HUDEP-2 (cell line): Measurements from ENCODE around the gene SH3RF2.
"Not testable (repeated sequence)": the region's sequence is repeated elsewhere in the genome, so short reads cannot be mapped to it uniquely, and the experiment has no call there.

Source experiments
- DNase-seq, 76 experiments: peaks; one replicate each; lab custom pipeline; 2025; ENCODE audit not compliant: unreplicated experiment in 76 of 76; lab: John Stamatoyannopoulos, UW

Gene SH3RF2

DNA sequence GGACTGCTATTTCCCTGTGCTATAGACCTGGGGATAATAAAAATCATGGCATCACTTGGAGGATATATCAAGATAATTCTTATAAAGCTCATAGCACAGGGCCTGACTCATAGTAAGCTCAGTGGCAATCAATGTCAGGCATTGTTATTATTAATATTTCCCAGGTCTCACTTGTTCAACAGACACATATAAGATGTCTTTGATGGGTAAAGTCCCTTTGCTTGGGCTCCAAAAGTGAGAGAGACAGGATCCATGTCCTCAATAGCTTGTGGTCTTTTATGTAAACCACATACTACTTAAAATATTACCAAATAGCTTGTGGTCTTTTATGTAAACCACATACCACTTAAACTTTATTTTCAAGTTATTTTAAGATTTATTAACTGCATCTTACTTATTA lies 11.2 kb downstream of the SH3RF2 start:
- no peak for DNase-seq

DNA sequence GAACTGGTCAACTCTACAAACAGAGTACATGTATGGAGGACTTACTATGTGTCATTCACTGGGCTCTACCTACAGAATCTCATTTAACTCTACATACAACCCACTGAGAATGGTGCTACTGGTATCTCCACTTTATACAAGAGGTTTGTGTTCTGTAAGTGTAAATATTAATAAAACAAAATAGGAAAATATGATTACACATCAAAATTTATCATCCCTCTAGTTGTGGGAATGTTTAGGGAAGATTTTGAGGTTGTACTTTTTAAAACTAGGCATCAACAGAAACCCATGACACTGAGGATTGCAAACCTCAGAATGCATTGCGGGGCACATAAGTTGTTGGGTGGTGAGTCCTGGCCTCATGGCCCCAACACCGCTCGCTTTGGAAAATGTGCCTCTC lies 11.7 kb downstream of the SH3RF2 start:
- DNase-seq, result no peak

DNA sequence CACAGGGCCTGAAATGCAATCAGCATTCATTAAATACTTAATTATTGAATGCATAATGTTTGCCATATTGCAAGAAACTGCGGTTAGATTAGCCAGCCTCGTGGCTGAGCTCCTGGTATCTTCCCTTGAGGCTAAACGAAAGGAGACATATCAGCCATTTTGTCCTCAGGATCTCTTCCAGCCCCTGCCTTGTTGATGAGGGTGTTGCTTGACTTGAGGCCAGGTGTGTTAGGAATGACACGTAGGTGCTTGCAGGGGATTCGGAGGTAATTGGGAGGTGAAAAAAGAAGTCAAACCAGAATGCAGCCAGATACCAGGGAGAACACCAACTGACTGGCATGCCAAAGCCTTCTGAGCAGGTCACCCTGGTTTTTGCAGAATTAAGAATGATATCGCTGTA lies 12.5 kb downstream of the SH3RF2 start:
- DNase-seq, result no peak

DNA sequence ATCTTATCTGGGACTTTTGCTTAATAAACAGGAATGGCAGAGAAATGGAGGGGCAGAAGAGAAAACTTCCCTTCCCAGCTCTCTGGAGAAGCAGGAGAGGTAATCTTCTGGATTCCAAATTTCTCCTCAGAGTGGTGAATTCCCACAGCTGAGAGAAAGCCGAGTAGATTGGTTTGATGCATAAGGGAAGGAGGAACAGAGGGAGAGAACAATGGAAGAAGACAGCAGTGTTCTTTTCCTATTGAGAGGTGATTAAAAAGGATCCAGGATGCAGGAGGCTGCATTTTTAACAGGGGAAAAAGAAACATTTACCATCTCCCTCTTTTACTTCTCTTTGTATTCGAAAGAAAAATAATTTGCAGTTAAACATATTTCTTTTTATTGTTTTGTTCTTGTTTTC lies 13.1 kb downstream of the SH3RF2 start:
- no peak for DNase-seq

DNA sequence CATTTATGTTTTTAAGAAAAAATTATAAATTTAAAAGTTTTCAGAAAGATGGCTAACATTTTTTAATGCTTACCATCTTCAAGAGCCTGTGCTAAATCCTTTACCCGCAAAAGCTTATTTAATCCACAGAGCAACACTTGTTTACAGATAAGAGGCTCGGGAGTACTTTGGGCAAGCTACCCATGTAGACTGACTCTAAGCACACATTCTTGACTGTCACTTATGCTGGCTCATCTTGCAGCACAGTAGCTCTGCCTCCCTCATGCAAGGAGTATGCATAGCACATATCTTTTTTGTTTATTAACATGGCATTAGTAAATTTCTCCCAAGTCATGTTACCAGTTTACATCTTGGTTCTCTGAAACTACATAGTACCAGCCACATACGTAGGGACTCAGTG lies 14.7 kb downstream of the SH3RF2 start:
- DNase-seq, result no peak

DNA sequence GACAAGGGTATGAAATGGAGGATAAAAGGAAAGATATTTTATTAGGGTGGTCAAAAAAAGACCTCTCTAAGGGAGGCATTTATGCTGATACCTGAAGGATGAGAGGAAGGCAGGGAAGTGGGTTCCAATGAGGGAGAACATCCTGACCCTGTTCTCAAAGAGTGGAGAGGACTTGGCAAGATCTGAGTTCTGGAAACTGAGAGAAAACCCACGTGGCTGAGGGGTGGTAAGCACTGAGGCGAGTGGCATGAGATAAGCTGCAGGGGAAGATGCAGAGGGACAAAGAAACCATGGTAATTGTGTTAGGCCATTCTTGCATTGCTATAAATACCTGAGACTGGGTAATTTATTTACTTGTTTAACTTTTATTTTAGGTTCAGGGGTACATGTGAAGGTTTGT lies 16.8 kb downstream of the SH3RF2 start:
- DNase-seq, result no peak

DNA sequence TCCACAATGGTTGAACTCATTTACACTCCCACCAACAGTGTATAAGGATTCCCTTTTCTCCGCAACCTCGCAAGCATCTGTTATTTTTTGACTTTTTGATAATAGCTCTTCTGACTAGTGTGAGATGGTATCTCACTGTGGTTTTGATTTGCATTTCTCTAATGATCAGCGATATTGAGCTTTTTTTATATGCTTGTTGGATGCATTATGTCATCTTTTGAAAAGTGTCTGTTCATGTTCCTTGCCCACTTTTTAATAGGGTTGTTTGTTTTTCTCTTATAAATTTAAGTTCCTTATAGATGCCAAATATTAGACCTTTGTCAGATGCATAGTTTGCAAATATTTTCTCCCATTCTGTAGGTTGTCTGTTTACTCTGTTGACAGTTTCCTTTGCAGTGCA lies 17.8 kb downstream of the SH3RF2 start:
- not testable (repeated sequence) for DNase-seq

DNA sequence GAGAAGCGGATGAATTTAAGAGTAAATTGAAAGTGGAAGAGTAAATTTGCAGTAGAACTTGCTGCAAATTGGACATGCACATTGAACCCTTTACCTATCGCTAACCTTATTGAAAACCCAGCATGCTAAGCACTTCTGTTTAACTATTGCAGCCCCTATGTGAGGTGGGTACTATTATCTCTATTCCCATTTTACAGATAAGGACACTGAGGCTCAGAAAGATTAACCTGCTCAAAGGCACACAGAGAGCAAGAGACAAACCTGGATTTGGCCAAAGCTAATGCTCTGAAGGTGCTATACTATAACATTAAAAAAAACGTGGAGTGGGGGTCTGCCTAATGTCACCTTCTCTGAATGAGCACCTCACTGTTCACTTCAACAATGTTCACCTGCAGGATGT lies 21.0 kb downstream of the SH3RF2 start:
- no peak for DNase-seq

DNA sequence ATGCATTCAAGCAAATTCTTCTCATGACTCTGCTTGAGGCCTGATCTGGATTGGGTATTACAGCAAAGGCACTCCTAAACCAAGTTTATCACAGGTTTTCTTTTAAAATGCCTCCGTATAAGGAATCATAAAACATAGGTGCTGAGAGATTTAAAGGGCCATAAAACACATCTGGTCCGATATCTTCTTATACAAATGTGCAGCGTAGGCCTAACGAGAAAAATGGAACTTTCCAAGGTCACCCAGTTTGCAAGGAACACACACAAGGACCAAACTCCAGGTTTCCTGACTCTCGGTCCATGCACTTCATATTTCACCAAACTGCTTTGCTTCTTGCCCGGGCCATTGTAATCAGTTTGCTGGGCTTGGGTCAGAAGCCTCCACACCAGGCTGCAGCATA lies 22.1 kb downstream of the SH3RF2 start:
- no peak for DNase-seq

DNA sequence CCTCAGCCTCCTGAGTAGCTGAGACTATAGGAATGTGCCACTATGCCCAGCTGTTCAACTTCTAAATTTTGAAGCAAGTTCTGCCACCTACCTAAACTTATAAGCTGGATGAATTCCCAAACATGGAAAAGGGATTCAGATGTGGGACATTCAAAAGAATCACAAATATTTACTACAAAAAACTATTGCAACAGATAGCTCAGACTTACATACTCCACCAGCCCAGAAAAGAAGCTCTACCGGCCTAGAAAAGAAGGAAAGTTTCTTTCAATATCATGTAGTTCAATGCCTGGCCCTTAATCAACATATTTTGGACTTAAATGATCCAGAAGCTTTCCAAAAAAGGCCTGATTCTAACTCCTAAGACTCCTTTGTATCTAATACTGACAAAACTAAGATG lies 23.8 kb downstream of the SH3RF2 start:
- no peak for DNase-seq

DNA sequence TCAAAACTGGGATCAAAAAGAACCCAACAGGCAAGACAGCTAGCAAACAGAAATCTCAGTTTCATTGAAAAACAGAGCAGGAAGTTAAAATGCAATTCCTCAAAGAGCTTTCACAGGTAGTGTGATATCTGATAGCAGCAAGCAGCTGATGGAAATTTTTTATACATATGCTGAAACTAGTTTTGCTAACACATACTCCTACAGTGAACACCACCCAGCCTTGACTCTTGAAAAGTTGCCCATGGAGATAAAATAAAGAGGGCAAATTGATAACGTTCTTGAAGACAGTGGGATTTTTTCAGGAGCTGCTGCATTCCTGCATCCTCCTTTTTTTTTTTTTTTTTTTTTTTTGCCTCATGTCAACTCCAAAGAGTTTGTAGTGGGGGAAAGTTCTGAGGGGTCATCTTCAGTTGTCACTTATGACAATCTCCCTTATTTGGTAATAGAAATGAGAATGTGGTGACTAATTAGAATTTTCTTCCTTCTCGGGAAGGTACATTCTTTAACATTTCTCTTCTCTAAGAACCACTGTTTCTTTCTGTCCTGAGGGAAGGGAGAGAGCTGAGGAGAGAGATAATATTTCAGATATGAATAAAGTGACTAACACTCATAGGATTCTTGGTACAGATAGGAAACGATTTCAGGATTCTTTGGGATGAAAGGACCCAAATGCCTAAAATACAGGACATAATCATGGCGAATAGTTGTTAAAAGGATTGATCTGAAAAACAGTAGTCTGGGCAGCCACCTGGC lies 24.6 kb downstream of the SH3RF2 start:
- no peak for DNase-seq

DNA sequence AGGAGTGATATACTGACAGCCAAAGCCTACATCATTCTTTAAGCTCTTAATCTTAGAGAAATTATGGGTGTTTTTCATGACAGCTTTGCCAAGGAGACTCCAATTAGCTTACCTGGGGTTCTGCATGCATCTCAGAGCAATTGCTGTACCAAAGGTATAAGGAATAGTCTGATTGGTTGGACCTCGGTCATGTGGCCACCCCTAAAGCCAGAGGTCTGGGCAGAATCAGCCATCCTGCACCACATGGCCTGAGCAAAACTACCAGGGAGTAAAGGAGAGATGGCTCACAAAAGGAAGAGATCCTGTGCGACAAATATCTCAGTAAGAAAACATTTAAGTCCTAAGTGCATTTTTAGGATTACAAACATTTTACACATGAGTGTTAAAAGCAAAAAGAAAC lies 25.6 kb downstream of the SH3RF2 start:
- DNase-seq, result no peak

DNA sequence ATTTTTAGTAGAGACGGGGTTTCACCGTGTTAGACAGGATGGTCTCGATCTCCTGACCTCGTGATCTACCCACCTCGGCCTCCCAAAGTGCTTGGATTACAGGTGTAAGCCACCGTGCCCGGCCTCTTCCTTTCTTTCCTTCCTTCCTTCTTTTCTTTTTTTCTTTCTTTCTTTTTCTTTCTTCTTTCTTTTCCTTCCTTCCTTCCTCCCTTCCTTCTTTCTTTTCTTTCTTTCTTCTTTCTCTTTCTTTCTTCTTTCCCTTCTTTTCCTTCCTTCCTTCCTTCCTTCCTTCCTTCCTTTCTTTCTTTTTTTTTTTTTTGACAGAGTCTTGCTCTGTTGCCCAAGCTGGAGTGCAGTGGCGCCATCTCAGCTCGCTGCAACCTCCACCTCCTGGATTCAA lies 27.6 kb downstream of the SH3RF2 start:
- DNase-seq, result not testable (repeated sequence)

DNA sequence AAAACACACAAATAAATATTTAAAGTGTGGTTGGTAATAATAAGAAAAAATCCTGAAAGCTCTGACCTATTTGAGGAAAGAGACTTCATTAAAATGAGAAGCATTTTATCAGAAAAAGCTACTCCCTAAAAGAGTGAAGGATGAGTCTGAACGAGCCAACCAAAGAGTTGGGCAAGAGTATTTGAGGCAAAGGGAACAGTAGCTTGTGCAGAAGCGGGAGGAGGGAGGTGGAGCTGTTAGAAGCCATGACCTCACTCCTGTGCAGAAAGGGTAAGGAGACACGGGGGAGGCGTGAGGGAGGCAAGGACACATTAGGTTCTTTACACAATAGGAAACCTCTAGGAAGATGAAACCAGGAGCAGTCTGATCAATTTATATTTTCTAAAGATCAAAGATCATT lies 29.4 kb downstream of the SH3RF2 start:
- DNase-seq, result no peak

DNA sequence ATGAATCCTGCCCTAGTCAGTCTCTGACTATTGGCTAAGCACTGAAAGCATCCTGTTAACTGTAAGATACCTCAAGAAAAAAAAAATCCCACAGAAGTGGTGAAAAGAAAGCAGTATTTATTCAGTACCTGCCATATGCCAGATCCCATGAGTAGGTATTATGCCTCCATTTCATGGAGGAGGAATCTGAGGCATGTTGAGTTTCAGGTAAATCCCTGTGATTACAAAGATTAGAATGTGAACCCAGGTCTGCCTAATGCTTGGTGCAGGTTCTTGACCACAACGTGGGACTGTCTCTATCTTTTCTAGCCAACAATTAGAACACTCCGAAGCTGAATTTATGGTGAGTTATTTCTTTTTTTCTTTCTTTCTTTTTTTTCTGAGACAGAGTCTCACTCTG lies 30.9 kb downstream of the SH3RF2 start:
- no peak for DNase-seq

DNA sequence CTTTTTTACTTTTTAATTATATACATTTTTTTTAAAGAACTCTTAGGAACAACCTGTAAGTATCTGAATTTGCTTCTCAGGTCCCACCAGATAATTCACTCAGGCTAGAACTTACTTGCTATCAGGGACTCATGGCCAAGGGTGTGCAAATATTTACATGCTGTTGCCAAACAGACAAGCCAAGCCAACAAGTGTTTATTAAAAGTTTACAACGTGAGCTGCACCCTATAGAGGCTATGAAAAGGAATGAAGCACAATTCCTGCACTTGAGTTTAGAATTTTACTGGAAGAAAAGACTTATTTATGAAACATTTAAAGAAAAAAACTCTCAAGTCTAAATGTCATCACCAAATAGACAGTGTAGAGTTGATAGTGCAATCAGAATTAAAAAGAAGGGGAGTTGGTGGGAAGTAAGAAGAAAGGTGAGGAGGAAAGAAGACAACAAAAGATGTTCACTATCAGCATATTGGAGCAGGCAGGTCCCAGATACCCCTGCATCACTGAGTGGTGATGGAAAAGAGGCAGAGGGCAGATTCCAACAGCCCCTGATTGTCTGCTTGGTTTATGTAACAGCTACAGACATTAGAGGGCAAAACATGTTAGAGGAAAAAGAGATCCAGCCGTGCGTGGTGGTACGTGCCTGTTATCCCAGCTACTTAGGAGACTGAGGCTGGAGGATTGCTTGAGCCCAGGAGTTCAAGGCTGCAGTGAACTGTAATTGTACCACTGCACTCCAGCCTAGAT lies 32.8 kb downstream of the SH3RF2 start:
- DNase-seq, result no peak

DNA sequence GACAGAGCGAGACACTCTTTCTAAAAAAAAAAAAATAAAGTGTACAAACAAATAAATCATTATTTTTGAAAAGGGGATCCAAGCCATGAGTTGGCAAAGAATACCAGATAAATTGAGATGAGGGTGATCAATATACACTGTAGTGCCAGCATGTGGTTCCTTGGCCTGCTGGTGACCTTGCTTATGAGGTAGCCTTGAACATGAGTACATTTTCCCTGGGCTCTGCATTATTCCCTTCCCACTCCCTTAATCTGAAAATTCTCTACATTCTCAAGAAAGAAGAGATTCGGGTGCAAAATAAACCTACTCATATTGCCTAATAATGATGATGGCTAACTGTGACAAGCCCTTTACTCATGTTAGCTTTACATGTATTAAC lies 33.3 kb downstream of the SH3RF2 start:
- no peak for DNase-seq

DNA sequence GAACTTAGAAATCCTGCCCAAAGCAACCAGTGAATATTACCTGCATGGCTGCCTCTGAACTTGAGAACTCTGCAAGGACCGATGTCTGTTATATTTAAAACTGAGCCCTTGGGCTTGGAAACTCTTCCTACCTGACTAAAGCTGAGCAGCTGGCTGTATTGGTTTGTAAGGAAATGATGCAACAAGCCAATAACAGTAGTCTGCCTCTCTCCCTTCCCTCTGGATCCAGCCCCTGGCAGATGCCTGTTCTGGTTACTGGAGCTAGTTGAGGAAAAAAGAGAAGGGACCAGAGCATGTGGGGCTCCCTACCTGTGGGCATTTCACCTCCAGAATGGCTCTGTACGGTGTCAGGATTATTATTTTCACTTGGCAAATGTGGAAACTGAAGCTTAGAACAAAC lies 34.7 kb downstream of the SH3RF2 start:
- DNase-seq, result no peak

DNA sequence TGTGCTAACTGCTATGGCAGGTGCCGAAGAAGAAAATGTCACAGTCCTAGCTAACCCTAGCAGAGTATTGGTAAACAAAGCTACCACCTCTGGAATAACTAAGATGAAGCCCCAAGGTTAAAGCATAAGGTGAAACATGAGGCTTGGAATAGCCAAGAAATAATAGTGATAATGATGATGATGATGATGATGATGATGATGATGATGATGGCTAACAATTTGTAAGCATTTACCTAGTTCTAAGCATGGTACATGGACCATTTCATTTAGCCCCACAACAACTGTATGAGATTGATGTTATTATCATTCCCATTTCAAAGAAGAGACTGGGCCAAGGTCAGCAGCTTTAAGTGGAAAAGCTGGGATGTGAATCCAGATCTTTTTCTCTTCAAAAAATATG lies 35.3 kb downstream of the SH3RF2 start:
- no peak for DNase-seq

DNA sequence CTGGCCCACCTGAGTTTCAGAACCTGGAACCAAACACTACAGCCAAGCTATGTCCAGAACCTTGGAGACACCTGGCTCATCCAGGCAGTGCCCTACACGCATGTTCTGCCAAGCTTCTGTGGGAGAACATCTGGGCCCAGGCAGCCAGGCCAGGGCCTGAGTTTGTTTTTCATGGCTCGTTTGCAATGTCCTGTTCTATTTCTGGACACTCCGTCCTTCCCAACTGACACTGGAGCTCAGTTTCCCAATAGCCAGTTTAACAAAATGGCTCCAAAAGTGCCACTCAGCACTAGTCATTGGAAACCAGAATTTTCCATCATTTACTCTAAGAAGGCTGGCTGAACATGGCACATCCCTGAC lies 38.6 kb downstream of the SH3RF2 start:
- no peak for DNase-seq

DNA sequence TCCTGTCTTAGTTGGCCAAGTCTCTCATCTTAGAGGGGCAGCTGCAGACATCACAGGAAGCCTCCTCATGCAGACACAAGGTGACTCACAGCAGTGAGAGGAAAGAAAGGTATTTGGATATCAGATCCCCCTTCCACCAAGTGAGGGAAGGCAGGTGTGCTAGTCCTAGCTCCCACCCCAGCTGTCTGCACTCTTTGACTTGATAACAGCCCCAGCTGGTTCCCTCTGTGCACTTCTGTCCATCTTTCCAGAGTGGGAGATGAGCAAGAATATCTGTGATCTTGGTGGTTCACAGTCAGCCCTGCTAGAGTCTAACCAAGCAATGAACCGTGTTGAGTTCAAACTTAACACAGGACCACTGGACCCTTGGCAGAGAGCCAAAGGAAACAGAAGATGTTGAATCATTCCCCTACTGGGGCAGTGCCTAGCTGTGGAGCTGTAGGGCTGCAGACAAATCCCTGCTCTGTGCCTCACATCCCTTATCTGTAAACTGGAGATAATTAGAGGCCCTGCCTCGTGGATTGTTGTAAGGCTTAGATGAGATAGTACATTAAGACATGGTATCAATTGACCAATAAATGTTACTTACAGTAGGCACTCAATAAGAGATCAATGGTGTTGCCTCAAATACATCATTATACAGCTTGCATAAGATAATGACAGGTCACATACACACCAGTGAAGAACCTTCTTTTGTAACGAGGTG lies 39.1 kb downstream of the SH3RF2 start:
- no peak for DNase-seq
